Measurements from ENCODE around the gene TFR2. TPM values are rescaled to one million over a fixed set of nuclear protein-coding genes. Genes with fewer than 3 reads are reported as not detected.

Gene TFR2
- total and polyA plus RNA-seq, 2 of the 13 experiments (the other 11 are each of a cell fraction or from before 2014, with no cell fraction given) = 36.9 to 64.2 TPM

DNA sequence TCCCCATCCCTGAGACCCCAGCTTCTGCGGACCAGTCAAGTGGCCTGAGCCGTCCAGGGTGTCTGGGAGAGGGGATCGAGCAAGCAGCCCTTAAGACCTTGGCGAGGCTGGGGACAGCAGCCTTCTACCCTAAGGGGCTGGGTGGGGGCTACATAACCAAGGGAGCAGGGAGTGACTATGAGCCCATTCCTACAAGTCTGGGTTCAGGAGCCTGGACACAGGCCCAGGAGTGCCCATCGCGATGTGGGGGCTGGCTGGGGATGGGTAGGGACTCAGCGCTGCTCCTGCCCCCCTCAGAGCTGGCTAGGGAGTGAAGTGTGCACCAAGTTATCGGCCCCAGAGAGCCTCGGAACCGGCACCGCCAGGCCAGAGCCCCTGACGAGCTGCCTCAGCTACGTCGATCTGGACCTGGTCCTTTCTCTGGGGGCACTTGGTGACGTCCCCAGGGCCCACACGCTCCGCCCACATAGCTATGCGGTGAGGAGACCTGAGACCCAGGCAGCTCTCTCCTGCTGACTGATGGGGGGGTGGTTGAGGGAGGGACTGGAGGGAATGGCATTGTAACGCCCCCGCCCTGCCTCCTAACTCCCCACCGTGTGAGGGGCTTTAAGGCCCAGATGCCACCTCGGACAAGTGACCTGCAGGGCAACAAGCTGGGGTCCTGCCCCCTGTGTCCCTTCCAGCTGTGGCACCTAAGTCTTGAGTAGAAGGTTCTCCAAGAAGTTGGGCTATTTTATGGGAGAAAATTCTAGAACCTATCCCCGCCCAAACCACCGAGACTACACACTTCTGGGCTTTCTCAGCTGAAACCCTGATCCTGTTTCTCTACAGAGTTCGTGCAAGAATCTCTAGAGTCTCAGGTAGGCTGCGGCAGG, 70.2 kb downstream of the TFR2 start (continued):
- TF ChIP-seq ZFP41 (CRISPR knock-in tag; IDR thresholded peaks at IDR 0.05; ENCODE audit: borderline replicate concordance) (no peak), ZNF547 (CRISPR knock-in tag; IDR thresholded peaks at IDR 0.05) (peak; percentile 57), HNRNPL (IDR thresholded peaks at IDR 0.05; ENCODE audit: low read depth, low read length) (no peak; the same call in 1 of the 2 replicates), ZNF280D (CRISPR knock-in tag; IDR thresholded peaks at IDR 0.05) (no peak), SNAI1 (CRISPR knock-in tag; IDR thresholded peaks at IDR 0.05; ENCODE audit: borderline replicate concordance) (no peak), REST (IDR thresholded peaks at IDR 0.05; ENCODE audit: borderline replicate concordance in 1 of 2, low read depth in 1 of 2, low read length in 2 of 2) (no peak)
- TF ChIP-seq, protein P1, sequence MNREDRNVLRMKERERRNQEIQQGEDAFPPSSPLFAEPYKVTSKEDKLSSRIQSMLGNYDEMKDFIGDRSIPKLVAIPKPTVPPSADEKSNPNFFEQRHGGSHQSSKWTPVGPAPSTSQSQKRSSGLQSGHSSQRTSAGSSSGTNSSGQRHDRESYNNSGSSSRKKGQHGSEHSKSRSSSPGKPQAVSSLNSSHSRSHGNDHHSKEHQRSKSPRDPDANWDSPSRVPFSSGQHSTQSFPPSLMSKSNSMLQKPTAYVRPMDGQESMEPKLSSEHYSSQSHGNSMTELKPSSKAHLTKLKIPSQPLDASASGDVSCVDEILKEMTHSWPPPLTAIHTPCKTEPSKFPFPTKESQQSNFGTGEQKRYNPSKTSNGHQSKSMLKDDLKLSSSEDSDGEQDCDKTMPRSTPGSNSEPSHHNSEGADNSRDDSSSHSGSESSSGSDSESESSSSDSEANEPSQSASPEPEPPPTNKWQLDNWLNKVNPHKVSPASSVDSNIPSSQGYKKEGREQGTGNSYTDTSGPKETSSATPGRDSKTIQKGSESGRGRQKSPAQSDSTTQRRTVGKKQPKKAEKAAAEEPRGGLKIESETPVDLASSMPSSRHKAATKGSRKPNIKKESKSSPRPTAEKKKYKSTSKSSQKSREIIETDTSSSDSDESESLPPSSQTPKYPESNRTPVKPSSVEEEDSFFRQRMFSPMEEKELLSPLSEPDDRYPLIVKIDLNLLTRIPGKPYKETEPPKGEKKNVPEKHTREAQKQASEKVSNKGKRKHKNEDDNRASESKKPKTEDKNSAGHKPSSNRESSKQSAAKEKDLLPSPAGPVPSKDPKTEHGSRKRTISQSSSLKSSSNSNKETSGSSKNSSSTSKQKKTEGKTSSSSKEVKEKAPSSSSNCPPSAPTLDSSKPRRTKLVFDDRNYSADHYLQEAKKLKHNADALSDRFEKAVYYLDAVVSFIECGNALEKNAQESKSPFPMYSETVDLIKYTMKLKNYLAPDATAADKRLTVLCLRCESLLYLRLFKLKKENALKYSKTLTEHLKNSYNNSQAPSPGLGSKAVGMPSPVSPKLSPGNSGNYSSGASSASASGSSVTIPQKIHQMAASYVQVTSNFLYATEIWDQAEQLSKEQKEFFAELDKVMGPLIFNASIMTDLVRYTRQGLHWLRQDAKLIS (CRISPR knock-in tag; IDR thresholded peaks at IDR 0.05) = no peak
- TF ChIP-seq, protein P2, sequence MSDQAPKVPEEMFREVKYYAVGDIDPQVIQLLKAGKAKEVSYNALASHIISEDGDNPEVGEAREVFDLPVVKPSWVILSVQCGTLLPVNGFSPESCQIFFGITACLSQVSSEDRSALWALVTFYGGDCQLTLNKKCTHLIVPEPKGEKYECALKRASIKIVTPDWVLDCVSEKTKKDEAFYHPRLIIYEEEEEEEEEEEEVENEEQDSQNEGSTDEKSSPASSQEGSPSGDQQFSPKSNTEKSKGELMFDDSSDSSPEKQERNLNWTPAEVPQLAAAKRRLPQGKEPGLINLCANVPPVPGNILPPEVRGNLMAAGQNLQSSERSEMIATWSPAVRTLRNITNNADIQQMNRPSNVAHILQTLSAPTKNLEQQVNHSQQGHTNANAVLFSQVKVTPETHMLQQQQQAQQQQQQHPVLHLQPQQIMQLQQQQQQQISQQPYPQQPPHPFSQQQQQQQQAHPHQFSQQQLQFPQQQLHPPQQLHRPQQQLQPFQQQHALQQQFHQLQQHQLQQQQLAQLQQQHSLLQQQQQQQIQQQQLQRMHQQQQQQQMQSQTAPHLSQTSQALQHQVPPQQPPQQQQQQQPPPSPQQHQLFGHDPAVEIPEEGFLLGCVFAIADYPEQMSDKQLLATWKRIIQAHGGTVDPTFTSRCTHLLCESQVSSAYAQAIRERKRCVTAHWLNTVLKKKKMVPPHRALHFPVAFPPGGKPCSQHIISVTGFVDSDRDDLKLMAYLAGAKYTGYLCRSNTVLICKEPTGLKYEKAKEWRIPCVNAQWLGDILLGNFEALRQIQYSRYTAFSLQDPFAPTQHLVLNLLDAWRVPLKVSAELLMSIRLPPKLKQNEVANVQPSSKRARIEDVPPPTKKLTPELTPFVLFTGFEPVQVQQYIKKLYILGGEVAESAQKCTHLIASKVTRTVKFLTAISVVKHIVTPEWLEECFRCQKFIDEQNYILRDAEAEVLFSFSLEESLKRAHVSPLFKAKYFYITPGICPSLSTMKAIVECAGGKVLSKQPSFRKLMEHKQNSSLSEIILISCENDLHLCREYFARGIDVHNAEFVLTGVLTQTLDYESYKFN (CRISPR knock-in tag; conservative IDR thresholded peaks at IDR 0.05) = peak; percentile 40
